ENCODE measurements around the gene PGAP3.
"Not testable (repeated sequence)": the region's sequence is repeated elsewhere in the genome, so short reads cannot be mapped to it uniquely, and the experiment has no call there.

The PGAP3 gene, protein sequence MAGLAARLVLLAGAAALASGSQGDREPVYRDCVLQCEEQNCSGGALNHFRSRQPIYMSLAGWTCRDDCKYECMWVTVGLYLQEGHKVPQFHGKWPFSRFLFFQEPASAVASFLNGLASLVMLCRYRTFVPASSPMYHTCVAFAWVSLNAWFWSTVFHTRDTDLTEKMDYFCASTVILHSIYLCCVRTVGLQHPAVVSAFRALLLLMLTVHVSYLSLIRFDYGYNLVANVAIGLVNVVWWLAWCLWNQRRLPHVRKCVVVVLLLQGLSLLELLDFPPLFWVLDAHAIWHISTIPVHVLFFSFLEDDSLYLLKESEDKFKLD

GRCh38 chr17:39687546-39688474 is at the start of gene PGAP3:
Gene PGAP3 (minus strand): TSS chr17:39688057. CDS start chr17:39688014, 43 bp downstream.
- FAIRE-seq (peak; percentile 88), DNase-seq (ENCODE audit: extremely low spot score, insufficient read length, low read depth) (peak; percentile 88)

DNA sequence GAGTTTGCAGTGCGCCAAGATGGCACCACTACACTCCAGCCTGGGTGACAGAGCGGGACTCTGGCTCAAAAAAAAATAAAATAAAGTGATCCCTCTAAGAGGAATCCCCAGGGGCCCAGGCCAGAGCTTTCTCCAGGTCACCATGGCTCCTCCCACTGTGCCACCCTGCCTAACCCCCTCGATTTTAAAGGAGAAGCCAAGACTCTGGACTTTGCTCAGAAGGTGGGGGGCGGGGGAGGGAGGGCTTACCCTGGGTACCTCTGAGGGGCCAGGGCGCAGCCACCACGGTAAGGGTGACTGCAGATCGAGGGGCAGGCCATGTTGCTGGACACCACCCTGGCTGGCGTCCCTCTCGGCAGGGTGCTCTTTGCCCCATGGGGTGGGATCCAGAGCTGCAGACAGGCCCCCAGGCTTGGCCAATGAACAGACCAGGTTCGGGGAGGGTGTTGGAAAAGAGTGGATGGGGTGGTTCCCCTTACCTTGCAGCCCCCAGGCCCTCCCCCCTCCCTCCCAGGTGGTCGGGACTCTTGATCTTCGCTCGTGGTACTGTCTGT is 49.4 kb upstream of the PGAP3 start:
- no peak for DNase-seq (ENCODE audit: extremely low spot score, insufficient read length, low read depth)
- no peak for FAIRE-seq

- DNase-seq (ENCODE audit: extremely low spot score, insufficient read length, low read depth): no peak
- no peak for FAIRE-seq
Measured at GRCh38 chr17:39736319-39737165, 48.7 kb upstream of the PGAP3 start.

GRCh38 chr17:39735882-39736281 is 48.0 kb upstream of the PGAP3 start:
- FAIRE-seq (no peak), DNase-seq (ENCODE audit: extremely low spot score, insufficient read length, low read depth) (no peak)

DNA sequence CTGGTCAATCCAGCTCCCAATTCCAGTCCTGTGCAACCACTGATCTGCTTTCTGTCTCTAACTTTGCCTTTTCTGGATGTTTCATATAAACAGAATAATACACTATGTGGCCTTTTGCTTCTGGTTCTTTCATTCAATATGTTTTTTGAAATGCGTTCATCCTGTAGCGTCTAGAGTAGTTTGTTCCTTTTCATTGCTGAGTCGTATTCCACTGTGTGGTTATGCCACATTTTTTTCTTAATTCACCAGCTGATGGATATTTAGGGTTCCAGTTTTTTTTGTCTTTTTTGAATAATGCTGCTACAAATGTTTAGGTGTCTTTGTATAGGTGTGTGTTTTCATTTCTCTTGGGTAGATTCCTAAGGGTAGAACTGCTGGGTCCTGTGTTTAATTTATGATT is 44.7 kb upstream of the PGAP3 start:
- FAIRE-seq (no peak), DNase-seq (ENCODE audit: extremely low spot score, insufficient read length, low read depth) (no peak)

GRCh38 chr17:39730095-39730921 is 42.5 kb upstream of the PGAP3 start, which contains the start of gene MIEN1:
Gene MIEN1 (minus strand): TSS chr17:39730532. CDS start chr17:39730495, 37 bp downstream.
- peak; percentile 81 for FAIRE-seq
- peak; percentile 97 for DNase-seq (ENCODE audit: extremely low spot score, insufficient read length, low read depth)

GRCh38 chr17:39729280-39729851 is 41.5 kb upstream of the PGAP3 start:
- DNase-seq (ENCODE audit: extremely low spot score, insufficient read length, low read depth) (no peak), FAIRE-seq (no peak)

DNA sequence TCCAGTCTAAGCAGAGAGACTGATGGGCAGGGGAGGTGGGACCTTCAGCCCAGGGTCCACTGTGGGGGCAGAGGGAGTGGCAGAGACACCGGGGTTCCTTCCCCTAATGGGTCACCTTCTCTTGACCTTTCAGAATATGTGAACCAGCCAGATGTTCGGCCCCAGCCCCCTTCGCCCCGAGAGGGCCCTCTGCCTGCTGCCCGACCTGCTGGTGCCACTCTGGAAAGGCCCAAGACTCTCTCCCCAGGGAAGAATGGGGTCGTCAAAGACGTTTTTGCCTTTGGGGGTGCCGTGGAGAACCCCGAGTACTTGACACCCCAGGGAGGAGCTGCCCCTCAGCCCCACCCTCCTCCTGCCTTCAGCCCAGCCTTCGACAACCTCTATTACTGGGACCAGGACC is 39.7 kb upstream of the PGAP3 start:
- no peak for FAIRE-seq
- no peak for DNase-seq (ENCODE audit: extremely low spot score, insufficient read length, low read depth)

- DNase-seq (ENCODE audit: extremely low spot score, insufficient read length, low read depth) (no peak), FAIRE-seq (no peak)
Measured at GRCh38 chr17:39726617-39727016, 38.8 kb upstream of the PGAP3 start.

DNA sequence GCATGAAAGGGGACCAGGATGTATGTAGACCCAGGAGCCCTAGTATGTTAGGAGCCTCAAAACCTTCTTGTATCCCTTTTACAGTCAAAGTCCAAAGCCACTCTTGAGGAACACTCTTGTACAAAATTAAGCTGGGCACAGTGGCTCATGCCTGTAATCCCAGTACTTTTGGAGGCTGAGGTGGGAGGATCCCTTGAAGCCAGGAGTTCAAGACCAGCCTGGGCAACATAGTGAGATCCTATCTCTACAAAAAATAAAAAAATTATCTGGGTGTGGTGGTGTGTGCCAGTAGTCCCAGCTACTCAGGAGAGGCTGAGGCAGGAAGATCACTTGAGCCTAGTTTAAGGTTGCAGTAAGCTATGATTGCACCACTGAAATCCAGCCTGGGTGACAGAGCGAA is 38.1 kb upstream of the PGAP3 start:
- not testable (repeated sequence) for FAIRE-seq; DNase-seq (ENCODE audit: extremely low spot score, insufficient read length, low read depth)

GRCh38 chr17:39724731-39725130 is 36.9 kb upstream of the PGAP3 start:
- DNase-seq (ENCODE audit: extremely low spot score, insufficient read length, low read depth) (no peak), FAIRE-seq (no peak)

- no peak for DNase-seq (ENCODE audit: extremely low spot score, insufficient read length, low read depth)
Measured at GRCh38 chr17:39722965-39723848, 35.4 kb upstream of the PGAP3 start.

GRCh38 chr17:39722104-39722503 is 34.2 kb upstream of the PGAP3 start:
- FAIRE-seq (no peak), DNase-seq (ENCODE audit: extremely low spot score, insufficient read length, low read depth) (no peak)

More at GRCh38 chr17:39722965-39723848, 35.4 kb upstream of the PGAP3 start:
- no peak for FAIRE-seq

DNA sequence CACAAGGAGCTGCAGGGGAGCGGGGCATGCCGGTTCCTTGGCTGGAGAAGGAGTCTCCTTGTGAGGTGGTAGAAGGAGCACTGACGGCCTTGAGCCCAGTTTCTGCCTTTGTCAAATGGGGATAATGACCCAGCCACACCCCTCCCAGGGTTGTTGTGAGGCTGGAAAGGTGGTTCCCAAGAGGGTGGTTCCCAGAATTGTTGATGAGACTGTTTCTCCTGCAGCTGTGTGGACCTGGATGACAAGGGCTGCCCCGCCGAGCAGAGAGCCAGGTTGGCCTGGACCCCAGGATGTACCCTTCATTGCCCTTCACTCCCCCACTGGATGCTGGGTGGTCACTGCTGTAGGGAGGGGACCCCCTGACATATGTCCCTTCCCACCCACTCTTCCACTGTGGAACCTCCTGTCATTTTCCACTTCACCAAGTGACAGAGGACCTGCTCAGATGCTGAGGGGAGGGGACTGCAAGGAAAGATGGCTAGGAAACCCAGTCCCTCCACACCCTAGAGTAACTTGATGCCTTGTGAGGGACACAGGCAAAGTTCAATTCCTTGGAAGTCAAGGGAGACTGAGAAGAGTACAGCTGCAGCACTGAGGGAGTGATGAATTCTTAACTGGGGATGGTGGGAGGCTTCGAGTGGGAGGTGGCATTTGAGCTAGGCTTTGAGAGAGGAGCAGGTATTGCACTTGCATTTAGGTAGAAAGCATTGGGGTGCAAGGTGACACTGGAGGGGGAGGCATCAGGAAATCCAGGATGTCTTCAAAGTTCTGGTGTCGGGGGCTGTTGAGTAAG is 31.9 kb upstream of the PGAP3 start:
- no peak for DNase-seq (ENCODE audit: extremely low spot score, insufficient read length, low read depth)
- FAIRE-seq: no peak

- no peak for FAIRE-seq
- no peak for DNase-seq (ENCODE audit: extremely low spot score, insufficient read length, low read depth)
Measured at GRCh38 chr17:39717660-39718059, 29.8 kb upstream of the PGAP3 start.

- FAIRE-seq (no peak), DNase-seq (ENCODE audit: extremely low spot score, insufficient read length, low read depth) (no peak)
Measured at GRCh38 chr17:39716879-39717536, 29.2 kb upstream of the PGAP3 start.

All from GM18507 (cell line).